Measurements from ENCODE around the gene TP53. TPM values are rescaled to one million over a fixed set of nuclear protein-coding genes. Genes with fewer than 3 reads are reported as not detected.

The TP53 gene
- total and polyA plus RNA-seq, 9 of the 15 experiments (the other 6 are each of a cell fraction or from before 2014, with no cell fraction given): 2.8 to 14.0 (median 7.1) TPM

DNA sequence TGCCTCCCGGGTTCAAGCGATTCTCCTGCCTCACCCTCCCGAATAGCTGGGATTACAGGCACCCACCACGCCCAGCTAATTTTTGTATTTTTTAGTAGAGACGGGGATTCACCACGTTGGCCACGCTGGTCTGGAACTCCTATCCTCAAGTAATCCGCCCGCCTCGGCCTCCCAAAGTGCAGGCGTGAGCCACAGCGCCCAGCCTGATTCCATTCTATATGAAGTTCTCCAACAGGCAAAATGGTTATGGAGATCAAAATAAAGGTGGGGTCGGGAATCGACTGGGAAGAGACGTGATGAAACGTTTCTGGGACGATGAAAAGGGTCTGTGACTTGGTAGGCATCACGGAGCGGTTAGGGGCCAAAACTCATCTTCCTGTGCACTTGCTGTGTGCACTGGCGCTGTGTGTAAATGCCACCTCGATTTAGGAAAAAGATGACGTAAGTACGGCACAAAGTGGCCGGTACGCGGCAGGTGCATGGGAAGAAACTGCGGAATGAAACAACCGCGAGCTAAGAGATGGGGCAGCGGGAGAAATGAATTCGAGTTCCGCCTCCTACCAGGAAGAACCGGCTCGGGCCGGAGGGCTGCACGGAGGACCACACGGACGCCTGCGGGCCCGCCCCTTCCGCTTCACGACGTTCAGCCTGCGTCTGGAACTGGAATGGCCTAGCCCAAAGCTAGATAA lies 1.6 kb downstream of the TP53 start (continued):
- TF ChIP-seq HDAC1 (IDR thresholded peaks at IDR 0.05) (no peak), MBD2 (IDR thresholded peaks at IDR 0.05; ENCODE audit: borderline replicate concordance, low read depth) (no peak), CHCHD3 (CRISPR knock-in tag; IDR thresholded peaks at IDR 0.05) (no peak), MEF2A (IDR thresholded peaks at IDR 0.05; ENCODE audit: control insufficient read depth, low read depth, low read length) (no peak), ZSCAN29 (IDR thresholded peaks at IDR 0.05) (no peak), PPARD (CRISPR knock-in tag; IDR thresholded peaks at IDR 0.05) (no peak), U2AF2 (optimal IDR thresholded peaks at IDR 0.05; ENCODE audit: low read depth, low read length) (no peak), ADNP (tag; IDR thresholded peaks at IDR 0.05) (no peak), PHF8 (IDR thresholded peaks at IDR 0.05; ENCODE audit: borderline replicate concordance, low read length) (peak; percentile 67), NCOA6 (IDR thresholded peaks at IDR 0.05) (no peak), SMARCE1 (IDR thresholded peaks at IDR 0.05) (peak; percentile 13; the same call in 1 of the 2 replicates), ZNF668 (CRISPR knock-in tag; IDR thresholded peaks at IDR 0.05) (no peak), CBX8 (IDR thresholded peaks at IDR 0.05; ENCODE audit: borderline replicate concordance, extremely low read depth, low read depth, low read length, poor library complexity, severe bottlenecking) (no peak), PML (IDR thresholded peaks at IDR 0.05; ENCODE audit: low read length) (peak; percentile 34; the same call in 1 of the 2 replicates), FOXM1 (IDR thresholded peaks at IDR 0.05; ENCODE audit: low read depth) (no peak), FOXM1 (CRISPR knock-in tag; IDR thresholded peaks at IDR 0.05; ENCODE audit: low read depth) (no peak), PHB (CRISPR knock-in tag; IDR thresholded peaks at IDR 0.05) (no peak), NR2F6 (CRISPR knock-in tag; IDR thresholded peaks at IDR 0.05) (no peak), ZNF561 (CRISPR knock-in tag; conservative IDR thresholded peaks at IDR 0.05) (no peak), ERF (CRISPR knock-in tag; IDR thresholded peaks at IDR 0.05) (0 out of 2 replicates have a peak, but pooled peaks have one; percentile 58), ZFP36 (IDR thresholded peaks at IDR 0.05; ENCODE audit: low read depth, low read length, partially characterized antibody) (peak; percentile 46), BRD9 (IDR thresholded peaks at IDR 0.05; ENCODE audit: low read depth, partially characterized antibody) (peak; percentile 16)
- TF ChIP-seq, protein P1, sequence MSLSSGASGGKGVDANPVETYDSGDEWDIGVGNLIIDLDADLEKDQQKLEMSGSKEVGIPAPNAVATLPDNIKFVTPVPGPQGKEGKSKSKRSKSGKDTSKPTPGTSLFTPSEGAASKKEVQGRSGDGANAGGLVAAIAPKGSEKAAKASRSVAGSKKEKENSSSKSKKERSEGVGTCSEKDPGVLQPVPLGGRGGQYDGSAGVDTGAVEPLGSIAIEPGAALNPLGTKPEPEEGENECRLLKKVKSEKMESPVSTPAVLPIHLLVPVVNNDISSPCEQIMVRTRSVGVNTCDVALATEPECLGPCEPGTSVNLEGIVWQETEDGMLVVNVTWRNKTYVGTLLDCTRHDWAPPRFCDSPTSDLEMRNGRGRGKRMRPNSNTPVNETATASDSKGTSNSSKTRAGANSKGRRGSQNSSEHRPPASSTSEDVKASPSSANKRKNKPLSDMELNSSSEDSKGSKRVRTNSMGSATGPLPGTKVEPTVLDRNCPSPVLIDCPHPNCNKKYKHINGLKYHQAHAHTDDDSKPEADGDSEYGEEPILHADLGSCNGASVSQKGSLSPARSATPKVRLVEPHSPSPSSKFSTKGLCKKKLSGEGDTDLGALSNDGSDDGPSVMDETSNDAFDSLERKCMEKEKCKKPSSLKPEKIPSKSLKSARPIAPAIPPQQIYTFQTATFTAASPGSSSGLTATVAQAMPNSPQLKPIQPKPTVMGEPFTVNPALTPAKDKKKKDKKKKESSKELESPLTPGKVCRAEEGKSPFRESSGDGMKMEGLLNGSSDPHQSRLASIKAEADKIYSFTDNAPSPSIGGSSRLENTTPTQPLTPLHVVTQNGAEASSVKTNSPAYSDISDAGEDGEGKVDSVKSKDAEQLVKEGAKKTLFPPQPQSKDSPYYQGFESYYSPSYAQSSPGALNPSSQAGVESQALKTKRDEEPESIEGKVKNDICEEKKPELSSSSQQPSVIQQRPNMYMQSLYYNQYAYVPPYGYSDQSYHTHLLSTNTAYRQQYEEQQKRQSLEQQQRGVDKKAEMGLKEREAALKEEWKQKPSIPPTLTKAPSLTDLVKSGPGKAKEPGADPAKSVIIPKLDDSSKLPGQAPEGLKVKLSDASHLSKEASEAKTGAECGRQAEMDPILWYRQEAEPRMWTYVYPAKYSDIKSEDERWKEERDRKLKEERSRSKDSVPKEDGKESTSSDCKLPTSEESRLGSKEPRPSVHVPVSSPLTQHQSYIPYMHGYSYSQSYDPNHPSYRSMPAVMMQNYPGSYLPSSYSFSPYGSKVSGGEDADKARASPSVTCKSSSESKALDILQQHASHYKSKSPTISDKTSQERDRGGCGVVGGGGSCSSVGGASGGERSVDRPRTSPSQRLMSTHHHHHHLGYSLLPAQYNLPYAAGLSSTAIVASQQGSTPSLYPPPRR (CRISPR knock-in tag; IDR thresholded peaks at IDR 0.05; ENCODE audit: borderline replicate concordance): no peak
- TF ChIP-seq, protein P2, sequence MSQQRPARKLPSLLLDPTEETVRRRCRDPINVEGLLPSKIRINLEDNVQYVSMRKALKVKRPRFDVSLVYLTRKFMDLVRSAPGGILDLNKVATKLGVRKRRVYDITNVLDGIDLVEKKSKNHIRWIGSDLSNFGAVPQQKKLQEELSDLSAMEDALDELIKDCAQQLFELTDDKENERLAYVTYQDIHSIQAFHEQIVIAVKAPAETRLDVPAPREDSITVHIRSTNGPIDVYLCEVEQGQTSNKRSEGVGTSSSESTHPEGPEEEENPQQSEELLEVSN (IDR thresholded peaks at IDR 0.05; ENCODE audit: borderline replicate concordance in 1 of 2, extremely low read depth in 1 of 2, insufficient read depth in 1 of 2, insufficient read length in 1 of 2, low read depth in 1 of 2, low read length in 1 of 2, poor library complexity in 1 of 2, severe bottlenecking in 1 of 2): peak in 1 of 2 experiments; percentile 52
